ENCODE results near the gene MTCL1.

Gene MTCL1

GRCh38 chr18:8868779-8869415 lies 163.5 kb downstream of the MTCL1 start:
- Histone ChIP-seq H3K4me2 (peak overlapping the region; percentile 8; the same call in 1 of the 2 replicates), H3K9ac (no peak overlapping the region), H3K4me3 (no peak overlapping the region), H3K36me3 (no peaks in the 10 kb centered on the region), H3K9me3 (peaks cover 13% of the 10 kb centered on the region; the same call in 1 of the 2 replicates), H3K27ac (no peak overlapping the region), H3K27me3 (no peaks in the 10 kb centered on the region), H4K20me1 (no peaks in the 10 kb centered on the region), H3K4me1 (peaks cover 10% of the 10 kb centered on the region)
- TF ChIP-seq Cebpa-rat (IDR thresholded peaks at IDR 0.05), result no peak

DNA sequence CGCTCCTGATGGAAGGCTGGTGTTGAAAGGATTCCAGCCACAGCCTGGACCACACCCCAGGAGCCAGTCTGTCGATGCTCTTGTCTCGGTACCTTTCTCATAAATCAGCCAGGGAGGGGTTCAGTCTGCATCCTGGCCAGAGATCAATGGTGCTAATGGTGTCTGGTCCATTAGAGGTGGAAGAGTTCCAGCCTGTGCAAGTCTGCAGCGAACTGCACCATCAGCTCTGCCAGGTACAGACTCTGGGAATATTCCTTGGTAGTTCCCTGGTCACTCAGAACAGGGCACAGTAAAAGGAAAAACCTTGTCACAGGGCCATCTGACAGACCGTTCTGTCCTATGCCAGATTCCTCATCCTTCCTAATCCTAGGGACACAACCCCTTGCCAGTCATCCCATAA lies 164.3 kb downstream of the MTCL1 start:
- Histone ChIP-seq H4K20me1 (no peaks in the 10 kb centered on the region), H3K4me1 (peaks cover 10% of the 10 kb centered on the region), H3K4me3 (no peak overlapping the region), H3K9ac (no peak overlapping the region), H3K9me3 (peaks cover 12% of the 10 kb centered on the region; the same call in 1 of the 2 replicates), H3K27me3 (no peaks in the 10 kb centered on the region), H3K4me2 (no peak overlapping the region), H3K36me3 (no peaks in the 10 kb centered on the region), H3K27ac (no peak overlapping the region)
- TF ChIP-seq Cebpa-rat (IDR thresholded peaks at IDR 0.05), result no peak

DNA sequence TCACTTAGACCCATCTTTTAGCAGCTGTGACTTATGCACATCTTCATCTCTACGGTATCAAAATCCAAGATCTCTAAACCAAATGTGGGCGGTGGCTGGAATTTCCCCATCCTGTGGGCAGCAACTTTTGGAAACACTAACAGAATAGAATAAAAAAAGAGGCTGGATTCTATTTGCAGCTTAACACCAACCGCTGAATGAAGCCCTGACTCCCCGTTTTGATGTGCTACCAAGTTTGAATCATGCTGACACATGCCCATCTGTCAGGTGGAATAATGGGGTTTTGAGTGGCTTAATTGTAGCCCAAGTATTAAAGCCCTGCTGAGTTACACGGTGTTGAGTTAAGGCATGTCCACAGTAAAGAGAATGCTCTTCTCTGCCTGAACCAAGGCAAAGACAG lies 165.2 kb downstream of the MTCL1 start:
- no peak for TF ChIP-seq Cebpa-rat (IDR thresholded peaks at IDR 0.05)
- H4K20me1 ChIP-seq, result no peaks in the 10 kb centered on the region
- H3K4me3 ChIP-seq, result no peak overlapping the region
- no peaks in the 10 kb centered on the region for H3K27me3 ChIP-seq
- no peaks in the 10 kb centered on the region for H3K36me3 ChIP-seq
- peaks cover 10% of the 10 kb centered on the region for H3K4me1 ChIP-seq
- 0 out of 2 replicates have a peak, but pooled peaks cover 4% of the 10 kb centered on the region for H3K9me3 ChIP-seq
- H3K27ac ChIP-seq, result no peak overlapping the region
- no peak overlapping the region for H3K9ac ChIP-seq
- no peak overlapping the region for H3K4me2 ChIP-seq

- Histone ChIP-seq H3K4me2 (no peak overlapping the region), H3K27me3 (no peaks in the 10 kb centered on the region), H3K4me1 (peaks cover 10% of the 10 kb centered on the region), H4K20me1 (no peaks in the 10 kb centered on the region), H3K27ac (no peak overlapping the region), H3K9me3 (no peaks in the 10 kb centered on the region), H3K9ac (no peak overlapping the region), H3K4me3 (no peak overlapping the region), H3K36me3 (no peaks in the 10 kb centered on the region)
- TF ChIP-seq Cebpa-rat (IDR thresholded peaks at IDR 0.05), result no peak
Measured at GRCh38 chr18:8871489-8871888, 166.1 kb downstream of the MTCL1 start.

DNA sequence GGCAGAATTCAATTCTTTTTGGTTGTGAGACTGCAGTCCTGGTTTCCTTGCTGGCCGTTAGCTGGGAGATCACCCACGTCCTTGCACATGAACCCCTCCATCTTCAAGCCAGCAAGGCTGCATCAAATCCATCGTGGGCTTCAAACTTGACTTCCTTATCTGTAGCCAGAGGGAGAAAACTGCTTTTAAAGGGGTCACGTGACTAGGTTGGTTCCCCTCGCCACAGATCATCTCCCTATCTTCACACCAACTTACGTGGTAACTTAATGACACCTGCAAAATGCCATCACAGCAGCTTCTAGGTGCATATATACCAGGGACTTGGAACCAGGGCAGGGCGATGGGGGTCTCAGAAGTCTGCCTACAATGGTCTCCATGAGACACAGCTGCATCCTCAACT lies 169.5 kb downstream of the MTCL1 start:
- Histone ChIP-seq H3K9me3 (no peaks in the 10 kb centered on the region), H4K20me1 (no peaks in the 10 kb centered on the region), H3K4me2 (no peak overlapping the region), H3K4me3 (no peak overlapping the region), H3K36me3 (no peaks in the 10 kb centered on the region), H3K27ac (no peak overlapping the region), H3K4me1 (no peaks in the 10 kb centered on the region), H3K9ac (no peak overlapping the region), H3K27me3 (no peaks in the 10 kb centered on the region)
- no peak for TF ChIP-seq Cebpa-rat (IDR thresholded peaks at IDR 0.05)

GRCh38 chr18:8876887-8877286 lies 171.5 kb downstream of the MTCL1 start:
- Histone ChIP-seq H3K4me1 (no peaks in the 10 kb centered on the region), H3K36me3 (no peaks in the 10 kb centered on the region), H3K9ac (no peak overlapping the region), H3K4me3 (no peak overlapping the region), H3K27me3 (no peaks in the 10 kb centered on the region), H4K20me1 (no peaks in the 10 kb centered on the region), H3K9me3 (peaks cover 8% of the 10 kb centered on the region), H3K27ac (no peak overlapping the region), H3K4me2 (no peak overlapping the region)
- TF ChIP-seq Cebpa-rat (IDR thresholded peaks at IDR 0.05), result no peak

DNA sequence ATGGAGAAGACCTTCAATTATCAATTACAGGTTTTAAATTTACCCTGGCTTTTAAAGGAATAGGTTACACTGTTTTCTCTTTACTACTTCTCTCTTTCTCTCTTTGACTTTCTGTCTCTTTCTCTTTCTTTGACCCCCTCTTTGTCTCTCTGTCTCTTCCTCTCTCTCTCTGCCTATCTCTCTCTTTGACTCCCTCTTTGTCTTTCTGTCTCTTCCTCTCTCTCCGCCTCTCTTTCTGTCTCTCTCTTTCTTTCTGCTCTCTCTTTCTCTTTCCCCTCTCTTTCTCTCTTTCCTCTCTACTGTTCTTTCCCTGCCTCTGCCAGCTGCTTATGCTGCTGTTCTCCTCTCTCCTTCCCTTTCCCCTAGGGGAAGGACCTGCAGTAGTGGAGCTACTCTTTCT lies 175.7 kb downstream of the MTCL1 start:
- Histone ChIP-seq H3K9ac (no peak overlapping the region), H4K20me1 (no peaks in the 10 kb centered on the region), H3K27me3 (no peaks in the 10 kb centered on the region), H3K9me3 (peaks cover 34% of the 10 kb centered on the region), H3K4me1 (no peaks in the 10 kb centered on the region), H3K27ac (no peak overlapping the region), H3K4me2 (no peak overlapping the region), H3K4me3 (no peak overlapping the region), H3K36me3 (no peaks in the 10 kb centered on the region)
- TF ChIP-seq Cebpa-rat (IDR thresholded peaks at IDR 0.05), result no peak
